ENCODE data around the gene ETFA.

ETFA gene

GRCh38 chr15:76183930-76184649 lies 127.2 kb downstream of the ETFA start:
- H3K4me3 ChIP-seq (ENCODE audit: low read length), result no peak overlapping the region
- H3K27ac ChIP-seq (ENCODE audit: low read length), result no peak overlapping the region
- H3K9me2 ChIP-seq (replicated peaks; ENCODE audit: insufficient read depth, low read length), result no peaks in the 10 kb centered on the region

GRCh38 chr15:76181705-76182107 lies 129.6 kb downstream of the ETFA start:
- Histone ChIP-seq H3K4me3 (ENCODE audit: low read length) (no peak overlapping the region), H3K27ac (ENCODE audit: low read length) (no peak overlapping the region), H3K9me3 (replicated peaks; ENCODE audit: insufficient read depth, low read length) (no peaks in the 10 kb centered on the region), H3K79me2 (ENCODE audit: low read length) (no peaks in the 10 kb centered on the region), H2AFZ (ENCODE audit: low read length) (no peak overlapping the region), H3K9ac (ENCODE audit: low read length) (no peak overlapping the region), H3K36me3 (replicated peaks; ENCODE audit: insufficient read depth, low read length) (no peaks in the 10 kb centered on the region), H3K4me2 (ENCODE audit: low read depth, low read length) (no peak overlapping the region), H3K4me1 (ENCODE audit: low read length) (no peaks in the 10 kb centered on the region), H3F3A (ENCODE audit: insufficient read depth, low read length) (no peaks in the 10 kb centered on the region), H3K27me3 (replicated peaks; ENCODE audit: insufficient read depth, low read length) (0 out of 2 replicates have a peak, but pooled peaks cover 6% of the 10 kb centered on the region), H4K20me1 (ENCODE audit: insufficient read depth, low read length) (no peaks in the 10 kb centered on the region), H3K9me2 (replicated peaks; ENCODE audit: insufficient read depth, low read length) (no peaks in the 10 kb centered on the region)
- TF ChIP-seq EZH2phosphoT487 (IDR thresholded peaks at IDR 0.05; ENCODE audit: low read length), result no peak
- no peak for TF ChIP-seq CTCF (IDR thresholded peaks at IDR 0.05; ENCODE audit: low read length)
- no peak for TF ChIP-seq EZH2 (optimal IDR thresholded peaks at IDR 0.05; ENCODE audit: low read depth, low read length)
- DNase-seq, result no peak

More at GRCh38 chr15:76183930-76184649, 127.2 kb downstream of the ETFA start:
- no peaks in the 10 kb centered on the region for H3K4me1 ChIP-seq (ENCODE audit: low read length)
- H3K36me3 ChIP-seq (replicated peaks; ENCODE audit: insufficient read depth, low read length), result no peaks in the 10 kb centered on the region
- H3K79me2 ChIP-seq (ENCODE audit: low read length), result no peaks in the 10 kb centered on the region
- H3K9ac ChIP-seq (ENCODE audit: low read length), result no peak overlapping the region
- no peaks in the 10 kb centered on the region for H3K9me3 ChIP-seq (replicated peaks; ENCODE audit: insufficient read depth, low read length)
- no peak for DNase-seq
- no peak overlapping the region for H2AFZ ChIP-seq (ENCODE audit: low read length)
- no peaks in the 10 kb centered on the region for H3F3A ChIP-seq (ENCODE audit: insufficient read depth, low read length)
- H3K27me3 ChIP-seq (replicated peaks; ENCODE audit: insufficient read depth, low read length), result no peaks in the 10 kb centered on the region
- TF ChIP-seq EZH2phosphoT487 (IDR thresholded peaks at IDR 0.05; ENCODE audit: low read length), result no peak
- TF ChIP-seq EZH2 (optimal IDR thresholded peaks at IDR 0.05; ENCODE audit: low read depth, low read length), result no peak
- TF ChIP-seq CTCF (IDR thresholded peaks at IDR 0.05; ENCODE audit: low read length), result no peak
- no peaks in the 10 kb centered on the region for H4K20me1 ChIP-seq (ENCODE audit: insufficient read depth, low read length)
- H3K4me2 ChIP-seq (ENCODE audit: low read depth, low read length), result no peak overlapping the region

GRCh38 chr15:76180321-76180720 lies 130.9 kb downstream of the ETFA start:
- Histone ChIP-seq H3K79me2 (ENCODE audit: low read length) (no peaks in the 10 kb centered on the region), H3K36me3 (replicated peaks; ENCODE audit: insufficient read depth, low read length) (no peaks in the 10 kb centered on the region), H3K4me3 (ENCODE audit: low read length) (no peak overlapping the region), H3F3A (ENCODE audit: insufficient read depth, low read length) (no peaks in the 10 kb centered on the region), H3K27ac (ENCODE audit: low read length) (no peak overlapping the region), H3K4me1 (ENCODE audit: low read length) (no peaks in the 10 kb centered on the region), H3K27me3 (replicated peaks; ENCODE audit: insufficient read depth, low read length) (0 out of 2 replicates have a peak, but pooled peaks cover 6% of the 10 kb centered on the region), H3K4me2 (ENCODE audit: low read depth, low read length) (no peak overlapping the region), H4K20me1 (ENCODE audit: insufficient read depth, low read length) (no peaks in the 10 kb centered on the region), H3K9ac (ENCODE audit: low read length) (no peak overlapping the region), H3K9me3 (replicated peaks; ENCODE audit: insufficient read depth, low read length) (no peaks in the 10 kb centered on the region), H2AFZ (ENCODE audit: low read length) (no peak overlapping the region), H3K9me2 (replicated peaks; ENCODE audit: insufficient read depth, low read length) (no peaks in the 10 kb centered on the region)
- no peak for TF ChIP-seq EZH2phosphoT487 (IDR thresholded peaks at IDR 0.05; ENCODE audit: low read length)
- no peak for TF ChIP-seq EZH2 (optimal IDR thresholded peaks at IDR 0.05; ENCODE audit: low read depth, low read length)
- no peak for TF ChIP-seq CTCF (IDR thresholded peaks at IDR 0.05; ENCODE audit: low read length)
- DNase-seq, result no peak
